K562 (cell line): ENCODE measurements around the gene AGGF1. TPM values are rescaled to one million over a fixed set of nuclear protein-coding genes. Genes with fewer than 3 reads are reported as not detected.

ENCODE experiments used
- ATAC-seq: fragments of 200-7000 bp; cut with Tn5 transposase; 3 replicates; pipeline ENCODE4 v1.9.1; 2020; ENCODE audit warnings: moderate library complexity
- BruUV-seq: library from RNA; stranded (reverse); fragments of 400-500 nt; replicated peaks from 2 replicates; lab custom pipeline; 2021; lab: Mats Ljungman, UMichigan
- CTCF ChIA-PET: fragments of 300-600 bp; formaldehyde crosslinking; extraction: SDS; loops from one replicate; lab custom pipeline; 2021; ENCODE audit warnings: low intra/inter-chr PET ratio; lab: Yijun Ruan, JAX
- POLR2A ChIA-PET: fragments of 300-600, 350-650 bp; sonication (Branson Sonifier 250); formaldehyde crosslinking; extraction: SDS; loops from one replicate; lab custom pipeline; 2021; ENCODE audit warnings: antibody characterized with exemption, inconsistent platforms; lab: Yijun Ruan, JAX
- DNase-seq, 4 experiments: peaks; one replicate each; pipeline versions ENCODE4 v3.0.0 to v3.0.0-alpha.2; 2011 to 2018; ENCODE audit warnings: low spot score in 3 of 4, mixed read lengths in 3 of 4; ENCODE audit errors: extremely low read depth in 1 of 4
- FAIRE-seq: peaks from 2 replicates; lab custom pipeline; 2011; peaks lifted over from hg19 to GRCh38; lab: Jason Lieb, UNC
- H2AFZ ChIP-seq: 2 replicates; pipeline ENCODE4 v1.6.0; 2011; ENCODE audit warnings: low read depth, low read length, control low read depth, inconsistent platforms
- H3K27ac ChIP-seq: fragments of 200-600 bp; 3 replicates; pipeline ENCODE4 v1.8.0; 2011; ENCODE audit warnings: low read depth, mild to moderate bottlenecking, control low read depth, inconsistent platforms, low read length, moderate library complexity, mixed read lengths; ENCODE audit errors: extremely low read depth
- H3K27me3 ChIP-seq, 2 experiments: fragments of 300-600 bp in 1 of 2; 2 replicates in 1 of 2; 3 replicates in 1 of 2; pipeline versions ENCODE4 v1.6.0 to v1.8.0; 2011; ENCODE audit warnings: inconsistent platforms in 2 of 2, low read length in 2 of 2, mild to moderate bottlenecking in 1 of 2, mixed read lengths in 1 of 2, moderate library complexity in 1 of 2; ENCODE audit not compliant: control insufficient read depth in 2 of 2, insufficient read depth in 2 of 2
- H3K36me3 ChIP-seq: fragments of 300-600 bp; 3 replicates; pipeline ENCODE4 v1.8.0; 2011; ENCODE audit warnings: mild to moderate bottlenecking, low read length, inconsistent platforms; ENCODE audit not compliant: control insufficient read depth, insufficient read depth
- H3K4me1 ChIP-seq, 2 experiments: fragments of 200-600 bp in 1 of 2; replicated peaks in 1 of 2; 2 replicates in 1 of 2; 3 replicates in 1 of 2; pipeline versions ENCODE4 v1.5.1 to v1.8.0; 2011; ENCODE audit warnings: inconsistent platforms in 2 of 2, low read length in 2 of 2, mild to moderate bottlenecking in 1 of 2, mixed read lengths in 1 of 2, moderate library complexity in 1 of 2; ENCODE audit not compliant: control insufficient read depth in 2 of 2, insufficient read depth in 2 of 2
- H3K4me2 ChIP-seq: 2 replicates; pipeline ENCODE4 v1.6.1; 2011; ENCODE audit warnings: low read length, control low read depth, inconsistent platforms, mixed read lengths; ENCODE audit not compliant: insufficient read depth
- H3K4me3 ChIP-seq: fragments of 200-600 bp; sonication (generic), shearing (Covaris generic); 2 replicates; pipeline ENCODE4 v1.5.1; 2016; ENCODE audit warnings: control low read depth, inconsistent platforms
- H3K79me2 ChIP-seq: fragments of 200-600 bp; 3 replicates; pipeline ENCODE4 v1.8.0; 2011; ENCODE audit warnings: low read length, inconsistent platforms; ENCODE audit not compliant: control insufficient read depth, insufficient read depth
- H3K9ac ChIP-seq, 2 experiments: 2 replicates each; pipeline versions ENCODE4 v1.6.0 to v1.6.1; 2011; ENCODE audit warnings: low read depth in 2 of 2, low read length in 2 of 2, control low read depth in 1 of 2, inconsistent platforms in 1 of 2, mild to moderate bottlenecking in 1 of 2, mixed read lengths in 1 of 2; ENCODE audit not compliant: insufficient read depth in 1 of 2
- H3K9me1 ChIP-seq: one replicate; pipeline ENCODE4 v1.6.0; 2011; ENCODE audit warnings: inconsistent platforms, mild to moderate bottlenecking, low read length, moderate library complexity; ENCODE audit not compliant: control insufficient read depth, insufficient read depth
- H3K9me3 ChIP-seq: replicated peaks from 2 replicates; pipeline ENCODE4 v1.5.1; 2011; ENCODE audit warnings: low read depth, low read length, inconsistent platforms; ENCODE audit not compliant: control insufficient read depth, insufficient read depth
- H4K20me1 ChIP-seq: replicated peaks from 2 replicates; pipeline ENCODE4 v1.6.1; 2011; ENCODE audit warnings: low read length, inconsistent platforms, mixed read lengths; ENCODE audit not compliant: control insufficient read depth, insufficient read depth
- ZC3H8 ChIP-seq: fragments of 450-650 bp; IDR thresholded peaks from 2 replicates; pipeline ENCODE4 v1.6.1; 2017
- WGBS: fragments of 100-300 bp; shearing (Covaris generic); methylation state at CpG from one replicate; pipeline ENCODE4 v1.1.6; 2016; ENCODE audit warnings: low coverage, mixed read lengths; ENCODE audit not compliant: insufficient coverage; ENCODE audit errors: missing lambda C conversion rate; 5-methylcytosine and 5-hydroxymethylcytosine counted together
- in situ Hi-C: fragments of 300-500 bp; cut with MboI; formaldehyde crosslinking; loops from 4 replicates; pipeline ENCODE4 v1.15.0; 2018; ENCODE audit warnings: inconsistent platforms, mixed read lengths
- intact Hi-C: fragments of 100-400 bp; cut with micrococcal nuclease; formaldehyde crosslinking; loops from 2 replicates; pipeline ENCODE4 v1.14.2; 2022
- polyA plus RNA-seq, 8 experiments: library from polyadenylated mRNA; depleted of rRNA in 4 of 8; stranded (reverse) in 5 of 8; unstranded in 3 of 8; fragments of >200 nt; fragmentation: Nextera tagmentation in 2 of 8; fragmentation: Illumina TruSeq in 1 of 8; extraction: Ambion mirVana in 2 of 8; extraction: Trizol in 1 of 8; gene quantifications; 2 replicates each; pipeline versions ENCODE4 v1.2.1 to v1.2.3, GENCODE V29; 2011 to 2014; ENCODE audit warnings: inconsistent platforms in 1 of 8, missing spikeins in 1 of 8
- total RNA-seq, 7 experiments: library from RNA; depleted of rRNA in 6 of 7; stranded (reverse); fragments of >200 nt in 6 of 7; fragmentation: Illumina TruSeq in 2 of 7; extraction: Trizol in 2 of 7; gene quantifications; 2 replicates each; pipeline versions ENCODE4 v1.2.1 to v1.2.3, GENCODE V29; 2011 to 2021; ENCODE audit warnings: low replicate concordance in 1 of 7
- TF ChIP-seq, protein P1 (sequence below): fragments of 450-650 bp; IDR thresholded peaks from 2 replicates; pipeline ENCODE4 v1.6.1; 2016; ENCODE audit warnings: low read depth, mild to moderate bottlenecking, moderate library complexity
- TF ChIP-seq, protein P2 (sequence below), 2 experiments: IDR thresholded peaks; 2 replicates each; pipeline ENCODE4 v1.6.1; 2011; ENCODE audit warnings: borderline replicate concordance in 1 of 2, control low read depth in 1 of 2, low read depth in 1 of 2, low read length in 1 of 2, mild to moderate bottlenecking in 1 of 2, mixed read lengths in 1 of 2, moderate library complexity in 1 of 2; ENCODE audit not compliant: insufficient read depth in 1 of 2, insufficient read length in 1 of 2, poor library complexity in 1 of 2, severe bottlenecking in 1 of 2; ENCODE audit errors: extremely low read depth in 1 of 2
- TF ChIP-seq, protein P3 (sequence below): IDR thresholded peaks from 2 replicates; pipeline ENCODE4 v1.6.1; 2011; ENCODE audit warnings: borderline replicate concordance, low read depth, mild to moderate bottlenecking, moderate library complexity, low read length; ENCODE audit not compliant: insufficient read depth, poor library complexity, severe bottlenecking
- TF ChIP-seq, protein P4 (sequence below), 3 experiments: fragments of 200-800 bp in 1 of 3; sonication (Bioruptor generic) in 1 of 3; sonication (generic) in 1 of 3; formaldehyde crosslinking in 1 of 3; IDR thresholded peaks; 2 replicates each; pipeline versions ENCODE4 v1.6.1 to v1.8.0; 2016 to 2022; ENCODE audit warnings: mild to moderate bottlenecking in 2 of 3, missing compliant biosample characterization in 2 of 3, missing genetic modification characterization in 2 of 3, missing genetic modification reagents in 1 of 3

The AGGF1 gene
- total and polyA plus RNA-seq, 9 of the 15 experiments (the other 6 are each of a cell fraction or from before 2014, with no cell fraction given), result 5.2 to 20.4 (median 13.4) TPM

DNA sequence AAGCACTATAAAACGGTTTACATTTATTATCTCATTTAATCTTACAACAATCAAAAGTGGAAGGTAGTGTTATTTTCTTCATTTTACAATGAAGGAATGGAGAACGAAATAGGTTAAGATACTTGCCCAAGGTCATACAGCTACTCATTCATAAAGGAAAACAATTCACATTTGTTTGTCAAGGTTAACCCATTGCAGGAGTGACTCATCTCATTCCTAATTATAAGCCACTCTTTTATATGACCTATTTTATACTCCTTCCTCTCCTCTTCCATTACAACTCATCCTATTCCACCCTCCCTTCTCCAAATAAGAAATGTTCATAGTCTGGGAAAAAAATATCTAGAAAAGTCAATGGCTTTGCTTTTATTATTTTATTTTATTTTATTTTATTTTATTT is 47.8 kb upstream of the AGGF1 start:
- ChIA-PET CTCF (no interaction called here), POLR2A (no interaction called here)
- no peak overlapping the region for H3K4me3 ChIP-seq
- BruUV-seq, result no TSS peak
- H4K20me1 ChIP-seq, result no peaks in the 10 kb centered on the region
- no peak overlapping the region for H2AFZ ChIP-seq
- H3K4me2 ChIP-seq, result no peak overlapping the region
- H3K27ac ChIP-seq, result no peak overlapping the region
- peaks cover 0 to 7% of the 10 kb centered on the region in 2 experiments; a peak in 2 of 5 replicates for H3K4me1 ChIP-seq
- no peaks in the 10 kb centered on the region for H3K36me3 ChIP-seq
- ATAC-seq (no peak), DNase-seq (no peak), FAIRE-seq (no peak)
- H3K27me3 ChIP-seq, result no peaks in the 10 kb centered on the region
- no peak for TF ChIP-seq ZC3H8
- TF ChIP-seq, protein P1, sequence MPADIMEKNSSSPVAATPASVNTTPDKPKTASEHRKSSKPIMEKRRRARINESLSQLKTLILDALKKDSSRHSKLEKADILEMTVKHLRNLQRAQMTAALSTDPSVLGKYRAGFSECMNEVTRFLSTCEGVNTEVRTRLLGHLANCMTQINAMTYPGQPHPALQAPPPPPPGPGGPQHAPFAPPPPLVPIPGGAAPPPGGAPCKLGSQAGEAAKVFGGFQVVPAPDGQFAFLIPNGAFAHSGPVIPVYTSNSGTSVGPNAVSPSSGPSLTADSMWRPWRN, result no peak
- TF ChIP-seq, protein P2, sequence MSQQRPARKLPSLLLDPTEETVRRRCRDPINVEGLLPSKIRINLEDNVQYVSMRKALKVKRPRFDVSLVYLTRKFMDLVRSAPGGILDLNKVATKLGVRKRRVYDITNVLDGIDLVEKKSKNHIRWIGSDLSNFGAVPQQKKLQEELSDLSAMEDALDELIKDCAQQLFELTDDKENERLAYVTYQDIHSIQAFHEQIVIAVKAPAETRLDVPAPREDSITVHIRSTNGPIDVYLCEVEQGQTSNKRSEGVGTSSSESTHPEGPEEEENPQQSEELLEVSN (IDR thresholded peaks at IDR 0.05; ENCODE audit: borderline replicate concordance in 1 of 2, extremely low read depth in 1 of 2, insufficient read depth in 1 of 2, insufficient read length in 1 of 2, low read depth in 1 of 2, low read length in 1 of 2, poor library complexity in 1 of 2, severe bottlenecking in 1 of 2), result no peak
- TF ChIP-seq, protein P3, sequence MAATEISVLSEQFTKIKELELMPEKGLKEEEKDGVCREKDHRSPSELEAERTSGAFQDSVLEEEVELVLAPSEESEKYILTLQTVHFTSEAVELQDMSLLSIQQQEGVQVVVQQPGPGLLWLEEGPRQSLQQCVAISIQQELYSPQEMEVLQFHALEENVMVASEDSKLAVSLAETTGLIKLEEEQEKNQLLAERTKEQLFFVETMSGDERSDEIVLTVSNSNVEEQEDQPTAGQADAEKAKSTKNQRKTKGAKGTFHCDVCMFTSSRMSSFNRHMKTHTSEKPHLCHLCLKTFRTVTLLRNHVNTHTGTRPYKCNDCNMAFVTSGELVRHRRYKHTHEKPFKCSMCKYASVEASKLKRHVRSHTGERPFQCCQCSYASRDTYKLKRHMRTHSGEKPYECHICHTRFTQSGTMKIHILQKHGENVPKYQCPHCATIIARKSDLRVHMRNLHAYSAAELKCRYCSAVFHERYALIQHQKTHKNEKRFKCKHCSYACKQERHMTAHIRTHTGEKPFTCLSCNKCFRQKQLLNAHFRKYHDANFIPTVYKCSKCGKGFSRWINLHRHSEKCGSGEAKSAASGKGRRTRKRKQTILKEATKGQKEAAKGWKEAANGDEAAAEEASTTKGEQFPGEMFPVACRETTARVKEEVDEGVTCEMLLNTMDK, result no peak
- TF ChIP-seq, protein P4, sequence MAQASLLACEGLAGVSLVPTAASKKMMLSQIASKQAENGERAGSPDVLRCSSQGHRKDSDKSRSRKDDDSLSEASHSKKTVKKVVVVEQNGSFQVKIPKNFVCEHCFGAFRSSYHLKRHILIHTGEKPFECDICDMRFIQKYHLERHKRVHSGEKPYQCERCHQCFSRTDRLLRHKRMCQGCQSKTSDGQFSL (CRISPR knock-in tag; IDR thresholded peaks at IDR 0.05), result no peak
- TF ChIP-seq, protein P4 (tag; IDR thresholded peaks at IDR 0.05), result no peak
- WGBS, result 3% methylated on average over 2 of the region's 2 CpGs
- H3K79me2 ChIP-seq, result no peaks in the 10 kb centered on the region
- in situ Hi-C loops, result no loop called here
- no peak overlapping the region for H3K9ac ChIP-seq
- intact Hi-C loops, result no loop called here
- no peaks in the 10 kb centered on the region for H3K9me1 ChIP-seq
- H3K9me3 ChIP-seq, result no peaks in the 10 kb centered on the region
